Measurements from ENCODE around the gene GBX2.

- no peak for TF ChIP-seq CTCF (IDR thresholded peaks at IDR 0.05)
- TF ChIP-seq POLR2A (IDR thresholded peaks at IDR 0.05) = no peak
Observed at GRCh38 chr2:236215761-236216333, 47.7 kb upstream of the GBX2 start.
